HepG2 (cell line): ENCODE results near the gene ASTN2. TPM values are rescaled to one million over a fixed set of nuclear protein-coding genes. Genes with fewer than 3 reads are reported as not detected.

Experiments used
- AGO1 ChIP-seq: fragments of 200-400 bp; formaldehyde crosslinking; IDR thresholded peaks from 2 replicates; pipeline ENCODE4 v1.6.1; 2017; ENCODE audit warnings: mild to moderate bottlenecking, low read depth, low read length, moderate library complexity; ENCODE audit not compliant: poor library complexity, severe bottlenecking
- E2F1 ChIP-seq: sonication (generic); formaldehyde crosslinking; IDR thresholded peaks from 2 replicates; pipeline ENCODE4 v1.5.0; 2020; ENCODE audit warnings: missing genetic modification reagents
- GMEB2 ChIP-seq: IDR thresholded peaks from 2 replicates; pipeline ENCODE4 v1.6.1; 2016; ENCODE audit warnings: missing biosample characterization, missing genetic modification reagents, low read depth
- HMGA1 ChIP-seq: sonication (generic); formaldehyde crosslinking; conservative IDR thresholded peaks from 2 replicates; pipeline ENCODE4 v1.4.0; 2020; ENCODE audit warnings: missing genetic modification reagents
- HNF1A ChIP-seq, 2 experiments: sonication (generic) in 1 of 2; formaldehyde crosslinking in 1 of 2; IDR thresholded peaks; 2 replicates each; pipeline versions ENCODE4 v1.4.0 to v1.6.1; 2016 to 2020; ENCODE audit warnings: borderline replicate concordance in 1 of 2, low read depth in 1 of 2, mild to moderate bottlenecking in 1 of 2, missing genetic modification reagents in 1 of 2
- JUN ChIP-seq: sonication (generic); formaldehyde crosslinking; IDR thresholded peaks from 2 replicates; pipeline ENCODE4 v1.4.0; 2020; ENCODE audit warnings: mild to moderate bottlenecking, missing genetic modification reagents
- KDM4B ChIP-seq: sonication (generic); formaldehyde crosslinking; IDR thresholded peaks from 2 replicates; pipeline ENCODE4 v1.4.0; 2020; ENCODE audit warnings: missing genetic modification reagents
- NPAS2 ChIP-seq: sonication (generic); formaldehyde crosslinking; IDR thresholded peaks from 2 replicates; pipeline ENCODE4 v1.8.0; 2022; ENCODE audit warnings: mild to moderate bottlenecking, missing genetic modification reagents, borderline replicate concordance
- NR2F6 ChIP-seq, 2 experiments: IDR thresholded peaks; 2 replicates each; pipeline ENCODE4 v1.6.1; 2016; ENCODE audit warnings: antibody characterized with exemption in 1 of 2, mild to moderate bottlenecking in 1 of 2
- RFX3 ChIP-seq: IDR thresholded peaks from 2 replicates; pipeline ENCODE4 v1.6.1; 2016; ENCODE audit warnings: missing biosample characterization, missing genetic modification reagents
- RFXAP ChIP-seq: sonication (generic); formaldehyde crosslinking; IDR thresholded peaks from 2 replicates; pipeline ENCODE4 v1.4.0; 2020; ENCODE audit warnings: missing genetic modification reagents, borderline replicate concordance
- SRSF9 ChIP-seq: fragments of 200-400 bp; formaldehyde crosslinking; IDR thresholded peaks from 2 replicates; pipeline ENCODE4 v1.6.1; 2018; ENCODE audit warnings: borderline replicate concordance, mild to moderate bottlenecking, low read depth, low read length; ENCODE audit not compliant: insufficient read depth, poor library complexity, severe bottlenecking
- YEATS2 ChIP-seq: sonication (generic); formaldehyde crosslinking; IDR thresholded peaks from 2 replicates; pipeline ENCODE4 v1.4.0; 2020; ENCODE audit warnings: missing genetic modification reagents, borderline replicate concordance
- ZBTB44 ChIP-seq: sonication (generic); formaldehyde crosslinking; IDR thresholded peaks from 2 replicates; pipeline ENCODE4 v1.4.0; 2020; ENCODE audit warnings: missing genetic modification reagents
- ZMYM3 ChIP-seq: sonication (generic); formaldehyde crosslinking; IDR thresholded peaks from 2 replicates; pipeline ENCODE4 v1.5.1; 2020; ENCODE audit warnings: mild to moderate bottlenecking, missing genetic modification reagents
- ZNF501 ChIP-seq: sonication (generic); formaldehyde crosslinking; IDR thresholded peaks from 2 replicates; pipeline ENCODE4 v1.5.1; 2020; ENCODE audit warnings: mild to moderate bottlenecking, moderate library complexity, missing genetic modification reagents
- ZNF543 ChIP-seq: sonication (generic); formaldehyde crosslinking; IDR thresholded peaks from 2 replicates; pipeline ENCODE4 v1.4.0; 2020; ENCODE audit warnings: mild to moderate bottlenecking, missing genetic modification reagents
- ZNF552 ChIP-seq: sonication (generic); formaldehyde crosslinking; IDR thresholded peaks from 2 replicates; pipeline ENCODE4 v1.9.0; 2022; ENCODE audit warnings: missing genetic modification reagents, mild to moderate bottlenecking, borderline replicate concordance
- ZNF775 ChIP-seq: sonication (generic); formaldehyde crosslinking; IDR thresholded peaks from 2 replicates; pipeline ENCODE4 v1.4.0; 2020; ENCODE audit warnings: missing genetic modification reagents, mild to moderate bottlenecking, moderate library complexity, borderline replicate concordance
- ZNF776 ChIP-seq: sonication (generic); formaldehyde crosslinking; IDR thresholded peaks from 2 replicates; pipeline ENCODE4 v1.4.0; 2020; ENCODE audit warnings: mild to moderate bottlenecking, missing genetic modification reagents
- polyA plus RNA-seq, 8 experiments: library from polyadenylated mRNA; depleted of rRNA in 3 of 8; stranded (reverse) in 7 of 8; unstranded in 1 of 8; fragments of >200 nt; fragmentation: Illumina TruSeq in 4 of 8; extraction: Trizol in 4 of 8; gene quantifications; 2 replicates each; pipeline versions ENCODE4 v1.2.1 to v1.2.3, GENCODE V29; 2011 to 2016; ENCODE audit warnings: low read depth in 4 of 8, missing spikeins in 1 of 8, mixed read lengths in 1 of 8; ENCODE audit not compliant: insufficient read depth in 1 of 8
- total RNA-seq, 5 experiments: library from RNA; depleted of rRNA; stranded (reverse); fragments of >200 nt; fragmentation: Illumina TruSeq; extraction: Trizol; gene quantifications; 2 replicates each; pipeline ENCODE4 v1.2.3, GENCODE V29; 2016; ENCODE audit warnings: low read depth in 1 of 5

ASTN2 gene
- total and polyA plus RNA-seq, 2 of the 13 experiments (the other 11 are each of a cell fraction or from before 2014, with no cell fraction given) = 5.2 to 13.5 TPM

- no peak for TF ChIP-seq HNF1A (IDR thresholded peaks at IDR 0.05; ENCODE audit: low read depth)
- TF ChIP-seq HNF1A (CRISPR knock-in tag; IDR thresholded peaks at IDR 0.05; ENCODE audit: borderline replicate concordance) = peak; percentile 41; the same call in 1 of the 2 replicates
- TF ChIP-seq HMGA1 = no peak
- TF ChIP-seq ZNF543 (CRISPR knock-in tag) = no peak
- TF ChIP-seq ZNF501 (CRISPR knock-in tag) = no peak
- no peak for TF ChIP-seq AGO1
- TF ChIP-seq ZNF775 = no peak
- no peak for TF ChIP-seq RFX3
- TF ChIP-seq SRSF9 = no peak
- no peak for TF ChIP-seq NPAS2 (CRISPR knock-in tag)
- TF ChIP-seq RFXAP = peak; percentile 41; the same call in 1 of the 2 replicates
- TF ChIP-seq NR2F6 (IDR thresholded peaks at IDR 0.05) = peak; percentile 34; the same call in 1 of the 2 replicates
- TF ChIP-seq NR2F6 (CRISPR knock-in tag; IDR thresholded peaks at IDR 0.05) = peak; percentile 68; the same call in 1 of the 2 replicates
- 0 out of 2 replicates have a peak, but pooled peaks have one; percentile 15 for TF ChIP-seq YEATS2 (CRISPR knock-in tag)
- no peak for TF ChIP-seq ZNF776 (CRISPR knock-in tag)
- TF ChIP-seq E2F1 = no peak
- TF ChIP-seq ZMYM3 = no peak
- 0 out of 2 replicates have a peak, but pooled peaks have one; percentile 29 for TF ChIP-seq KDM4B (CRISPR knock-in tag)
- no peak; the same call in 1 of the 2 replicates for TF ChIP-seq ZBTB44 (CRISPR knock-in tag)
- no peak for TF ChIP-seq GMEB2 (CRISPR knock-in tag)
- TF ChIP-seq JUN (CRISPR knock-in tag) = peak; percentile 57; the same call in 1 of the 2 replicates
- no peak for TF ChIP-seq ZNF552 (CRISPR knock-in tag)
These were observed 842.6 kb downstream of the ASTN2 start (continued) for GRCh38 chr9:116572095-116572748.
